HEK293 (cell line): ENCODE measurements around the gene VSTM2B.

Experiments
- BCL11A ChIP-seq: fragments of 450-650 bp; formaldehyde crosslinking; IDR thresholded peaks from 2 replicates; pipeline ENCODE4 v1.5.1; 2016; ENCODE audit warnings: low read depth, missing biosample characterization, missing genetic modification characterization
- BCL11B ChIP-seq: fragments of 450-650 bp; formaldehyde crosslinking; IDR thresholded peaks from 2 replicates; pipeline ENCODE4 v1.5.1; 2016; ENCODE audit warnings: low read depth, missing biosample characterization, missing genetic modification characterization
- GFI1B ChIP-seq: fragments of 450-650 bp; formaldehyde crosslinking; IDR thresholded peaks from 2 replicates; pipeline ENCODE4 v1.5.1; 2016; ENCODE audit warnings: missing biosample characterization, missing genetic modification characterization
- KLF17 ChIP-seq: fragments of 450-650 bp; formaldehyde crosslinking; IDR thresholded peaks from 2 replicates; pipeline ENCODE4 v1.5.1; 2016; ENCODE audit warnings: missing biosample characterization, missing genetic modification characterization
- MZF1 ChIP-seq: fragments of 450-650 bp; formaldehyde crosslinking; IDR thresholded peaks from 2 replicates; pipeline ENCODE4 v1.5.1; 2017; ENCODE audit warnings: missing biosample characterization, missing genetic modification characterization, borderline replicate concordance
- PATZ1 ChIP-seq: fragments of 450-650 bp; formaldehyde crosslinking; IDR thresholded peaks from 2 replicates; pipeline ENCODE4 v1.5.1; 2016; ENCODE audit warnings: missing biosample characterization, missing genetic modification characterization
- PRDM1 ChIP-seq: fragments of 450-650 bp; formaldehyde crosslinking; IDR thresholded peaks from 2 replicates; pipeline ENCODE4; 2016; ENCODE audit warnings: missing biosample characterization, missing genetic modification characterization
- PRDM4 ChIP-seq: fragments of 450-650 bp; formaldehyde crosslinking; IDR thresholded peaks from 2 replicates; pipeline ENCODE4 v1.5.1; 2017; ENCODE audit warnings: missing biosample characterization, missing genetic modification characterization
- TRIM28 ChIP-seq: IDR thresholded peaks from 2 replicates; pipeline ENCODE4 v1.6.1; 2011; ENCODE audit warnings: low read length, control low read depth, borderline replicate concordance
- WT1 ChIP-seq: fragments of 450-650 bp; formaldehyde crosslinking; IDR thresholded peaks from 2 replicates; pipeline ENCODE4 v1.5.1; 2016; ENCODE audit warnings: missing biosample characterization, missing genetic modification characterization
- YY1 ChIP-seq: fragments of 450-650 bp; formaldehyde crosslinking; IDR thresholded peaks from 2 replicates; pipeline ENCODE4 v1.5.1; 2018; ENCODE audit warnings: missing biosample characterization, missing genetic modification characterization
- YY2 ChIP-seq: fragments of 450-650 bp; formaldehyde crosslinking; IDR thresholded peaks from 2 replicates; pipeline ENCODE4 v1.5.1; 2016; ENCODE audit warnings: missing biosample characterization, missing genetic modification characterization
- ZBTB20 ChIP-seq: fragments of 450-650 bp; formaldehyde crosslinking; IDR thresholded peaks from 2 replicates; pipeline ENCODE4 v1.5.1; 2016; ENCODE audit warnings: missing biosample characterization, missing genetic modification characterization
- ZBTB21 ChIP-seq: fragments of 450-650 bp; formaldehyde crosslinking; IDR thresholded peaks from 2 replicates; pipeline ENCODE4 v1.5.1; 2017; ENCODE audit warnings: missing biosample characterization, missing genetic modification characterization
- ZBTB8A ChIP-seq: fragments of 450-650 bp; formaldehyde crosslinking; IDR thresholded peaks from 2 replicates; pipeline ENCODE4 v1.5.1; 2016; ENCODE audit warnings: missing biosample characterization, missing genetic modification characterization
- ZNF174 ChIP-seq: fragments of 450-650 bp; formaldehyde crosslinking; IDR thresholded peaks from 2 replicates; pipeline ENCODE4 v1.5.0; 2017; ENCODE audit warnings: missing biosample characterization, mild to moderate bottlenecking, missing genetic modification characterization
- ZNF214 ChIP-seq: fragments of 450-650 bp; formaldehyde crosslinking; IDR thresholded peaks from 2 replicates; pipeline ENCODE4 v1.5.1; 2017; ENCODE audit warnings: missing biosample characterization, mild to moderate bottlenecking, missing genetic modification characterization, borderline replicate concordance
- ZNF266 ChIP-seq: fragments of 450-650 bp; formaldehyde crosslinking; IDR thresholded peaks from 2 replicates; pipeline ENCODE4 v1.5.1; 2016; ENCODE audit warnings: missing biosample characterization, missing genetic modification characterization, low read depth
- ZNF362 ChIP-seq: fragments of 450-650 bp; formaldehyde crosslinking; IDR thresholded peaks from 2 replicates; pipeline ENCODE4 v1.5.1; 2016; ENCODE audit warnings: missing biosample characterization, missing genetic modification characterization
- ZNF423 ChIP-seq: fragments of 450-650 bp; formaldehyde crosslinking; IDR thresholded peaks from 2 replicates; pipeline ENCODE4 v1.5.1; 2016; ENCODE audit warnings: missing biosample characterization, missing genetic modification characterization
- ZNF510 ChIP-seq: fragments of 450-650 bp; formaldehyde crosslinking; IDR thresholded peaks from 2 replicates; pipeline ENCODE4 v1.5.1; 2018; ENCODE audit warnings: mild to moderate bottlenecking, missing genetic modification characterization, missing biosample characterization; ENCODE audit not compliant: insufficient replicate concordance
- ZNF514 ChIP-seq: fragments of 450-650 bp; formaldehyde crosslinking; IDR thresholded peaks from 2 replicates; pipeline ENCODE4 v1.5.1; 2016; ENCODE audit warnings: missing biosample characterization, missing genetic modification characterization
- ZNF549 ChIP-seq: fragments of 450-650 bp; IDR thresholded peaks from 2 replicates; pipeline ENCODE4 v1.5.1; 2018; ENCODE audit warnings: missing biosample characterization, missing genetic modification characterization, mild to moderate bottlenecking, inconsistent platforms, moderate library complexity
- ZNF558 ChIP-seq: fragments of 450-650 bp; formaldehyde crosslinking; IDR thresholded peaks from 2 replicates; pipeline ENCODE4 v1.5.1; 2016; ENCODE audit warnings: missing biosample characterization, missing genetic modification characterization
- ZNF560 ChIP-seq: fragments of 450-650 bp; formaldehyde crosslinking; IDR thresholded peaks from 2 replicates; pipeline ENCODE4 v1.5.1; 2017; ENCODE audit warnings: missing biosample characterization, missing genetic modification characterization, borderline replicate concordance
- ZNF654 ChIP-seq: fragments of 450-650 bp; formaldehyde crosslinking; IDR thresholded peaks from 2 replicates; pipeline ENCODE4 v1.5.1; 2016; ENCODE audit warnings: low read depth, missing biosample characterization, missing genetic modification characterization
- ZNF658 ChIP-seq: fragments of 450-650 bp; formaldehyde crosslinking; IDR thresholded peaks from 2 replicates; pipeline ENCODE4; 2016; ENCODE audit warnings: missing biosample characterization, missing genetic modification characterization
- ZNF701 ChIP-seq: fragments of 450-650 bp; formaldehyde crosslinking; IDR thresholded peaks from 2 replicates; pipeline ENCODE4 v1.5.1; 2016; ENCODE audit warnings: missing biosample characterization, missing genetic modification characterization
- ZNF704 ChIP-seq: fragments of 450-650 bp; formaldehyde crosslinking; IDR thresholded peaks from 2 replicates; pipeline ENCODE4 v1.5.1; 2016; ENCODE audit warnings: missing biosample characterization, missing genetic modification characterization
- ZNF830 ChIP-seq: fragments of 450-650 bp; IDR thresholded peaks from 2 replicates; pipeline ENCODE4 v1.5.0; 2018; ENCODE audit warnings: missing biosample characterization, missing genetic modification characterization, low read depth, mild to moderate bottlenecking, moderate library complexity
- ZSCAN5A ChIP-seq: fragments of 450-650 bp; formaldehyde crosslinking; IDR thresholded peaks from 2 replicates; pipeline ENCODE4 v1.5.1; 2016; ENCODE audit warnings: missing biosample characterization, missing genetic modification characterization
- ZXDB ChIP-seq: fragments of 450-650 bp; formaldehyde crosslinking; IDR thresholded peaks from 2 replicates; pipeline ENCODE4 v1.5.1; 2016; ENCODE audit warnings: missing biosample characterization, missing genetic modification characterization

Gene VSTM2B

GRCh38 chr19:29541473-29542253 is 15.9 kb downstream of the VSTM2B start (continued):
- TF ChIP-seq PATZ1 (tag by site-specific recombination) (no peak), ZNF214 (tag by site-specific recombination) (no peak), ZBTB21 (tag by site-specific recombination) (no peak), BCL11A (tag by site-specific recombination) (no peak), ZNF362 (no peak), ZNF701 (tag by site-specific recombination) (no peak), MZF1 (tag by site-specific recombination) (no peak), ZNF174 (tag by site-specific recombination) (no peak), ZSCAN5A (tag by site-specific recombination) (no peak), ZNF704 (tag by site-specific recombination) (no peak), ZNF830 (tag by site-specific recombination) (no peak), PRDM1 (no peak), YY1 (tag by site-specific recombination) (no peak), ZBTB8A (tag by site-specific recombination) (no peak), GFI1B (no peak), BCL11B (tag by site-specific recombination) (no peak), YY2 (tag by site-specific recombination) (no peak), WT1 (tag by site-specific recombination) (no peak), ZNF558 (tag by site-specific recombination) (no peak), ZXDB (tag by site-specific recombination) (no peak), ZNF510 (tag by site-specific recombination) (no peak), ZNF514 (peak; percentile 27; the same call in 1 of the 2 replicates), ZNF423 (tag by site-specific recombination) (no peak), ZNF658 (no peak), PRDM4 (tag by site-specific recombination) (no peak), KLF17 (tag by site-specific recombination) (no peak), ZNF654 (tag by site-specific recombination) (no peak), ZNF560 (tag by site-specific recombination) (0 out of 2 replicates have a peak, but pooled peaks have one; percentile 2), ZNF266 (peak; percentile 29; the same call in 1 of the 2 replicates), TRIM28 (no peak), ZBTB20 (tag by site-specific recombination) (no peak), ZNF549 (tag by site-specific recombination) (no peak)
